H9 (cell line): ENCODE measurements around the gene RAPSN. TPM values are rescaled to one million over a fixed set of nuclear protein-coding genes. Genes with fewer than 3 reads are reported as not detected.
A peak's percentile ranks its signal among the peaks of the same experiment; 100 is the strongest.

Source experiments
- DNase-seq: peaks from one replicate; pipeline ENCODE4 v3.0.0-alpha.2; 2017
- H2AFZ ChIP-seq: one replicate; pipeline ENCODE4 v1.6.1; 2013; ENCODE audit warnings: mild to moderate bottlenecking, low read length, control low read depth, moderate library complexity
- H2AK5ac ChIP-seq: 2 replicates; pipeline ENCODE4 v1.6.1; 2013; ENCODE audit warnings: low read length, control low read depth, mixed read lengths; ENCODE audit not compliant: insufficient read length
- H2BK120ac ChIP-seq: one replicate; pipeline ENCODE4 v1.6.1; 2013; ENCODE audit warnings: low read depth, mild to moderate bottlenecking, low read length, control low read depth, inconsistent platforms; ENCODE audit not compliant: poor library complexity, severe bottlenecking
- H2BK12ac ChIP-seq: 2 replicates; pipeline ENCODE4 v1.6.1; 2013; ENCODE audit warnings: low read length, control low read depth, mixed read lengths, low read depth; ENCODE audit not compliant: insufficient read length
- H2BK15ac ChIP-seq: 2 replicates; pipeline ENCODE4 v1.6.1; 2013; ENCODE audit warnings: low read depth, low read length, control low read depth
- H2BK20ac ChIP-seq: one replicate; pipeline ENCODE4 v1.6.1; 2013; ENCODE audit warnings: low read depth, mild to moderate bottlenecking, low read length, control low read depth, inconsistent platforms; ENCODE audit not compliant: poor library complexity, severe bottlenecking
- H2BK5ac ChIP-seq: 2 replicates; pipeline ENCODE4 v1.6.1; 2013; ENCODE audit warnings: low read length, control low read depth, mixed read lengths; ENCODE audit not compliant: insufficient read length
- H3K14ac ChIP-seq: 2 replicates; pipeline ENCODE4 v1.6.1; 2013; ENCODE audit warnings: low read length, control low read depth; ENCODE audit not compliant: insufficient read depth
- H3K18ac ChIP-seq: 2 replicates; pipeline ENCODE4 v1.6.1; 2013; ENCODE audit warnings: low read depth, mild to moderate bottlenecking, mixed read lengths, low read length, control low read depth; ENCODE audit not compliant: insufficient read length
- H3K23ac ChIP-seq: 2 replicates; pipeline ENCODE4 v1.6.1; 2013; ENCODE audit warnings: low read length, control low read depth, mixed read lengths, low read depth; ENCODE audit not compliant: insufficient read length
- H3K23me2 ChIP-seq: 2 replicates; pipeline ENCODE4 v1.6.1; 2013; ENCODE audit warnings: low read depth, mild to moderate bottlenecking, mixed read lengths, low read length, control low read depth; ENCODE audit not compliant: insufficient read length, poor library complexity, severe bottlenecking
- H3K27ac ChIP-seq: 2 replicates; pipeline ENCODE4 v1.5.1; 2013; ENCODE audit warnings: low read length, control low read depth, mixed read lengths, low read depth; ENCODE audit not compliant: insufficient read length
- H3K27me3 ChIP-seq: 2 replicates; pipeline ENCODE4 v1.6.1; 2013; ENCODE audit warnings: low read length, control low read depth, inconsistent platforms; ENCODE audit not compliant: insufficient read depth
- H3K4ac ChIP-seq: 2 replicates; pipeline ENCODE4 v1.6.1; 2013; ENCODE audit warnings: low read depth, mild to moderate bottlenecking, control low read depth, inconsistent platforms, low read length, moderate library complexity
- H3K4me1 ChIP-seq: 2 replicates; pipeline ENCODE4 v1.6.1; 2013; ENCODE audit warnings: low read length, control low read depth, inconsistent platforms; ENCODE audit not compliant: insufficient read depth
- H3K4me2 ChIP-seq: 2 replicates; pipeline ENCODE4 v1.6.1; 2013; ENCODE audit warnings: low read length, control low read depth, mixed read lengths; ENCODE audit not compliant: insufficient read length, insufficient read depth
- H3K56ac ChIP-seq: 2 replicates; pipeline ENCODE4 v1.6.1; 2013; ENCODE audit warnings: low read depth, mild to moderate bottlenecking, mixed read lengths, low read length, control low read depth; ENCODE audit not compliant: insufficient read length
- H3K79me1 ChIP-seq: 2 replicates; pipeline ENCODE4 v1.6.1; 2013; ENCODE audit warnings: low read depth, mild to moderate bottlenecking, moderate library complexity, low read length, control low read depth, inconsistent platforms; ENCODE audit not compliant: insufficient read depth, poor library complexity, severe bottlenecking
- H3K79me2 ChIP-seq: 2 replicates; pipeline ENCODE4 v1.6.1; 2013; ENCODE audit warnings: low read length, control low read depth, inconsistent platforms; ENCODE audit not compliant: insufficient read depth
- H3K9ac ChIP-seq: 2 replicates; pipeline ENCODE4 v1.6.1; 2013; ENCODE audit warnings: low read length, control low read depth, mixed read lengths; ENCODE audit not compliant: insufficient read length; ENCODE audit errors: extremely low read depth
- H3K9me3 ChIP-seq: one replicate; pipeline ENCODE4 v1.6.1; 2013; ENCODE audit warnings: low read depth, low read length, inconsistent platforms; ENCODE audit not compliant: control insufficient read depth
- H3T11ph ChIP-seq: one replicate; pipeline ENCODE4 v1.6.1; 2013; ENCODE audit warnings: mild to moderate bottlenecking, low read length, control low read depth, inconsistent platforms
- H4K20me1 ChIP-seq: one replicate; pipeline ENCODE4 v1.6.1; 2013; ENCODE audit not compliant: control insufficient read depth, insufficient read length, insufficient read depth
- H4K5ac ChIP-seq: 2 replicates; pipeline ENCODE4 v1.6.1; 2013; ENCODE audit warnings: low read depth, mild to moderate bottlenecking, mixed read lengths, low read length, control low read depth; ENCODE audit not compliant: insufficient read length
- H4K8ac ChIP-seq: replicated peaks from 2 replicates; pipeline ENCODE4 v1.6.1; 2013; ENCODE audit warnings: low read length, control low read depth, mixed read lengths, low read depth; ENCODE audit not compliant: insufficient read length
- H4K91ac ChIP-seq: 2 replicates; pipeline ENCODE4 v1.6.1; 2013; ENCODE audit warnings: low read depth, mild to moderate bottlenecking, moderate library complexity, mixed read lengths, low read length, control low read depth; ENCODE audit not compliant: insufficient read length
- H3K27ac Mint-ChIP-seq, 3 experiments: 2 replicates in 2 of 3; 3 replicates in 1 of 3; pipeline ENCODE4 v1.8.0; 2020 to 2021; ENCODE audit warnings: mixed read lengths in 3 of 3, mild to moderate bottlenecking in 1 of 3, moderate library complexity in 1 of 3
- H3K27me3 Mint-ChIP-seq: 2 replicates; pipeline ENCODE4 v1.8.0; 2021; ENCODE audit warnings: low read depth, mild to moderate bottlenecking, moderate library complexity, mixed read lengths
- H3K36me3 Mint-ChIP-seq, 3 experiments: 2 replicates in 2 of 3; 3 replicates in 1 of 3; pipeline ENCODE4 v1.8.0; 2020 to 2021; ENCODE audit warnings: low read depth in 3 of 3, mixed read lengths in 3 of 3; ENCODE audit not compliant: insufficient read depth in 1 of 3
- H3K4me1 Mint-ChIP-seq, 2 experiments: 2 replicates each; pipeline ENCODE4 v1.8.0; 2020; ENCODE audit warnings: mixed read lengths in 2 of 2
- H3K4me3 Mint-ChIP-seq, 2 experiments: 2 replicates in 1 of 2; 3 replicates in 1 of 2; pipeline ENCODE4 v1.8.0; 2020 to 2021; ENCODE audit warnings: mild to moderate bottlenecking in 2 of 2, mixed read lengths in 2 of 2, moderate library complexity in 1 of 2
- H3K9me3 Mint-ChIP-seq, 2 experiments: 2 replicates in 1 of 2; 3 replicates in 1 of 2; pipeline ENCODE4 v1.8.0; 2020; ENCODE audit warnings: mild to moderate bottlenecking in 2 of 2, mixed read lengths in 2 of 2, moderate library complexity in 1 of 2
- WGBS: extraction: QIAGEN DNeasy Blood & Tissue Kit; methylation state at CpG from one replicate; pipeline ENCODE4 v1.1.7; 2013; ENCODE audit warnings: missing lambda C conversion rate, low lambda C conversion rate, mixed read lengths; ENCODE audit not compliant: insufficient read length; ENCODE audit errors: extremely low coverage; 5-methylcytosine and 5-hydroxymethylcytosine counted together
- total RNA-seq: library from RNA; stranded (reverse); gene quantifications from 2 replicates; pipeline ENCODE4 v1.2.1, GENCODE V29; 2021
- TF ChIP-seq, protein P1 (sequence below): fragments of 200-600 bp; sonication (generic); conservative IDR thresholded peaks from 3 replicates; pipeline ENCODE4 v1.8.0; 2021; ENCODE audit warnings: antibody characterized with exemption, mild to moderate bottlenecking

Gene RAPSN
- total RNA-seq, 1 experiment from 2014 or later: 0.48 TPM

DNA sequence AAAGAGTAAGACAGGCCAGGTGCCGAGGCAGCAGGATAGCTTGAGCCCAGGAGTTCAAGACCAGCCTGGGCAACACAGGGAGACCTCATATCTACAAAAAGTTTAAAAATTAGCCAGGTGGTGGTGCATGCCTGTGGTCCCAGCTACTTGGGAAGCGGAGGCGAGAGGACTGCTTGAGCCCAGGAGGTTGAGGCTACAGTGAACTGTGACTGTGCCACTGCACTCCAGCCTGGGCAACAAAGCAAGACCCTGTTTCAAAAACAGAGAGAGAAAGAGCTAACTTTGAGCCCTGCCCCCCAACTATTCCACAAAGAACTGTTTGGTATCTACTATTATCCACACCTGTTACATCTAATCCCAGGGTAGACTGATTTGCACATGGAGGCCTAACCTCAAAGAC lies 49.2 kb upstream of the RAPSN start:
- Histone ChIP-seq H3K23me2 (no peaks in the 10 kb centered on the region), H4K20me1 (no peaks in the 10 kb centered on the region), H3K56ac (no peak overlapping the region), H2BK12ac (no peak overlapping the region), H3K9me3 (no peaks in the 10 kb centered on the region), H2AK5ac (no peak overlapping the region), H3K9ac (no peak overlapping the region), H3K27me3 (no peaks in the 10 kb centered on the region), H3K23ac (no peak overlapping the region), H2BK20ac (no peak overlapping the region), H2BK15ac (no peak overlapping the region), H2AFZ (no peak overlapping the region), H2BK5ac (no peak overlapping the region), H3K27ac (no peak overlapping the region), H4K8ac (no peak overlapping the region), H3T11ph (no peak overlapping the region), H3K79me2 (peaks cover 17% of the 10 kb centered on the region), H3K4me1 (peaks cover 3% of the 10 kb centered on the region; the same call in 1 of the 2 replicates), H4K91ac (no peak overlapping the region), H3K4me2 (no peak overlapping the region), H3K79me1 (peaks cover 10% of the 10 kb centered on the region), H3K14ac (no peak overlapping the region), H3K4ac (no peak overlapping the region), H3K18ac (no peak overlapping the region), H4K5ac (no peak overlapping the region), H2BK120ac (no peak overlapping the region)
- WGBS: no CpG with 5 or more reads among the region's 3 CpGs
- Mint-ChIP-seq H3K27ac (peak overlapping the region in 2 of 3 experiments; percentile 49 to 70; a peak in 3 of 7 replicates), H3K4me1 (peaks cover 22 to 34% of the 10 kb centered on the region in 2 experiments), H3K27me3 (no peaks in the 10 kb centered on the region), H3K36me3 (peaks cover 7 to 19% (median 10%) of the 10 kb centered on the region in 3 experiments; a peak in 4 of 7 replicates), H3K9me3 (no peaks in the 10 kb centered on the region), H3K4me3 (no peak overlapping the region)
- DNase-seq: no peak
- TF ChIP-seq, protein P1, sequence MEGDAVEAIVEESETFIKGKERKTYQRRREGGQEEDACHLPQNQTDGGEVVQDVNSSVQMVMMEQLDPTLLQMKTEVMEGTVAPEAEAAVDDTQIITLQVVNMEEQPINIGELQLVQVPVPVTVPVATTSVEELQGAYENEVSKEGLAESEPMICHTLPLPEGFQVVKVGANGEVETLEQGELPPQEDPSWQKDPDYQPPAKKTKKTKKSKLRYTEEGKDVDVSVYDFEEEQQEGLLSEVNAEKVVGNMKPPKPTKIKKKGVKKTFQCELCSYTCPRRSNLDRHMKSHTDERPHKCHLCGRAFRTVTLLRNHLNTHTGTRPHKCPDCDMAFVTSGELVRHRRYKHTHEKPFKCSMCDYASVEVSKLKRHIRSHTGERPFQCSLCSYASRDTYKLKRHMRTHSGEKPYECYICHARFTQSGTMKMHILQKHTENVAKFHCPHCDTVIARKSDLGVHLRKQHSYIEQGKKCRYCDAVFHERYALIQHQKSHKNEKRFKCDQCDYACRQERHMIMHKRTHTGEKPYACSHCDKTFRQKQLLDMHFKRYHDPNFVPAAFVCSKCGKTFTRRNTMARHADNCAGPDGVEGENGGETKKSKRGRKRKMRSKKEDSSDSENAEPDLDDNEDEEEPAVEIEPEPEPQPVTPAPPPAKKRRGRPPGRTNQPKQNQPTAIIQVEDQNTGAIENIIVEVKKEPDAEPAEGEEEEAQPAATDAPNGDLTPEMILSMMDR: no peak
